ENCODE data around the gene GNG4. TPM values are rescaled to one million over a fixed set of nuclear protein-coding genes. Genes with fewer than 3 reads are reported as not detected.

The GNG4 gene
- total RNA-seq, 2 experiments from 2014 or later: not detected

GRCh38 chr1:235584973-235585372 is 64.6 kb downstream of the GNG4 start:
- no peaks in the 10 kb centered on the region for H4K20me1 ChIP-seq (ENCODE audit: insufficient read depth, low read length)
- H3K9me3 ChIP-seq (ENCODE audit: low read length): peaks cover 18% of the 10 kb centered on the region
- no peaks in the 10 kb centered on the region for H3K9me2 ChIP-seq (ENCODE audit: insufficient read depth, low read length)
- H3K4me3 ChIP-seq (ENCODE audit: low read depth, low read length, poor library complexity, severe bottlenecking): no peak overlapping the region
- no peak overlapping the region for H3K27ac ChIP-seq (ENCODE audit: low read depth, low read length, poor library complexity, severe bottlenecking)
- TF ChIP-seq CTCF (conservative IDR thresholded peaks at IDR 0.05; ENCODE audit: low read length) (no peak), EZH2phosphoT487 (IDR thresholded peaks at IDR 0.05; ENCODE audit: borderline replicate concordance, low read depth, low read length) (no peak)
- H3K4me1 ChIP-seq (ENCODE audit: insufficient read depth, low read length, poor library complexity, severe bottlenecking): no peaks in the 10 kb centered on the region
- H3K36me3 ChIP-seq (ENCODE audit: insufficient read depth, low read length): no peaks in the 10 kb centered on the region
- intact Hi-C loops (cut with micrococcal nuclease; ENCODE audit: unreplicated experiment): no loop called here
- DNase-seq (ENCODE audit: low spot score): no peak
- H3K79me2 ChIP-seq (ENCODE audit: insufficient read depth, low read depth, low read length): no peaks in the 10 kb centered on the region
- ChIA-PET CTCF (ENCODE audit: unreplicated experiment) (no interaction called here), POLR2A (interaction anchor here (0.6 kb wide), 1 partner anchor 509 kb away, joined by 3 read pairs; no protein-coding TSS in a partner anchor)
- H3K4me2 ChIP-seq (ENCODE audit: low read length): no peak overlapping the region
- BruUV-seq (replicated peaks): no TSS peak
- no peak overlapping the region for H2AFZ ChIP-seq (ENCODE audit: low read length)

GRCh38 chr1:235583511-235584001 is 66.0 kb downstream of the GNG4 start:
- Histone ChIP-seq H3K4me1 (ENCODE audit: insufficient read depth, low read length, poor library complexity, severe bottlenecking) (no peaks in the 10 kb centered on the region), H3K4me2 (ENCODE audit: low read length) (no peak overlapping the region), H3K27ac (ENCODE audit: low read depth, low read length, poor library complexity, severe bottlenecking) (no peak overlapping the region), H3K4me3 (ENCODE audit: low read depth, low read length, poor library complexity, severe bottlenecking) (no peak overlapping the region), H2AFZ (ENCODE audit: low read length) (no peak overlapping the region), H4K20me1 (ENCODE audit: insufficient read depth, low read length) (no peaks in the 10 kb centered on the region), H3K9me2 (ENCODE audit: insufficient read depth, low read length) (no peaks in the 10 kb centered on the region), H3K36me3 (ENCODE audit: insufficient read depth, low read length) (no peaks in the 10 kb centered on the region), H3K79me2 (ENCODE audit: insufficient read depth, low read depth, low read length) (no peaks in the 10 kb centered on the region), H3K9me3 (ENCODE audit: low read length) (peaks cover 5% of the 10 kb centered on the region; the same call in 1 of the 2 replicates)
- no TSS peak for BruUV-seq (replicated peaks)
- TF ChIP-seq EZH2phosphoT487 (IDR thresholded peaks at IDR 0.05; ENCODE audit: borderline replicate concordance, low read depth, low read length) (no peak), CTCF (conservative IDR thresholded peaks at IDR 0.05; ENCODE audit: low read length) (no peak)
- ChIA-PET POLR2A (interaction anchor here (0.9 kb wide), 1 partner anchor 140 kb away, joined by 3 read pairs; no protein-coding TSS in a partner anchor), CTCF (ENCODE audit: unreplicated experiment) (interaction anchor here (0.6 kb wide), 1 partner anchor 1649 kb away, joined by 3 read pairs; no protein-coding TSS in a partner anchor)
- intact Hi-C loops (cut with micrococcal nuclease; ENCODE audit: unreplicated experiment): no loop called here
- no peak for DNase-seq (ENCODE audit: low spot score)

- Histone ChIP-seq H3K9me3 (ENCODE audit: low read length) (no peaks in the 10 kb centered on the region), H3K9me2 (ENCODE audit: insufficient read depth, low read length) (no peaks in the 10 kb centered on the region), H3K79me2 (ENCODE audit: insufficient read depth, low read depth, low read length) (no peaks in the 10 kb centered on the region), H3K4me1 (ENCODE audit: insufficient read depth, low read length, poor library complexity, severe bottlenecking) (no peaks in the 10 kb centered on the region), H2AFZ (ENCODE audit: low read length) (no peak overlapping the region), H3K36me3 (ENCODE audit: insufficient read depth, low read length) (no peaks in the 10 kb centered on the region), H3K27ac (ENCODE audit: low read depth, low read length, poor library complexity, severe bottlenecking) (no peak overlapping the region), H4K20me1 (ENCODE audit: insufficient read depth, low read length) (no peaks in the 10 kb centered on the region), H3K4me2 (ENCODE audit: low read length) (no peak overlapping the region), H3K4me3 (ENCODE audit: low read depth, low read length, poor library complexity, severe bottlenecking) (no peak overlapping the region)
- no peak for TF ChIP-seq CTCF (conservative IDR thresholded peaks at IDR 0.05; ENCODE audit: low read length)
- no peak for TF ChIP-seq EZH2phosphoT487 (IDR thresholded peaks at IDR 0.05; ENCODE audit: borderline replicate concordance, low read depth, low read length)
- intact Hi-C loops (cut with micrococcal nuclease; ENCODE audit: unreplicated experiment): no loop called here
- ChIA-PET CTCF (ENCODE audit: unreplicated experiment) (no interaction called here), POLR2A (no interaction called here)
- no TSS peak for BruUV-seq (replicated peaks)
- no peak for DNase-seq (ENCODE audit: low spot score)
These were observed 67.5 kb downstream of the GNG4 start for GRCh38 chr1:235582130-235582529.

All from OCI-LY7 (cell line).